Measurements from ENCODE around the gene MROH2A.

Gene MROH2A

GRCh38 chr2:233796254-233796653, 18.1 kb downstream of the MROH2A start:
- TF ChIP-seq CTCF (IDR thresholded peaks at IDR 0.05; ENCODE audit: insufficient read depth, missing control alignments) = no peak
- FAIRE-seq (no peak), DNase-seq (ENCODE audit: insufficient read length, low spot score) (no peak)

GRCh38 chr2:233798335-233799086, 20.4 kb downstream of the MROH2A start:
- no peak for FAIRE-seq
- no peak for TF ChIP-seq CTCF (IDR thresholded peaks at IDR 0.05; ENCODE audit: insufficient read depth, missing control alignments)
- DNase-seq (ENCODE audit: insufficient read length, low spot score) = no peak

- FAIRE-seq (no peak), DNase-seq (ENCODE audit: insufficient read length, low spot score) (no peak)
- no peak for TF ChIP-seq CTCF (IDR thresholded peaks at IDR 0.05; ENCODE audit: insufficient read depth, missing control alignments)
Observed at GRCh38 chr2:233799087-233799665, 21.0 kb downstream of the MROH2A start.

GRCh38 chr2:233799716-233800115, 21.6 kb downstream of the MROH2A start:
- DNase-seq (ENCODE audit: insufficient read length, low spot score) (no peak), FAIRE-seq (no peak)
- TF ChIP-seq CTCF (IDR thresholded peaks at IDR 0.05; ENCODE audit: insufficient read depth, missing control alignments) = no peak

GRCh38 chr2:233800208-233800607, 22.1 kb downstream of the MROH2A start:
- FAIRE-seq (no peak), DNase-seq (ENCODE audit: insufficient read length, low spot score) (no peak)
- no peak for TF ChIP-seq CTCF (IDR thresholded peaks at IDR 0.05; ENCODE audit: insufficient read depth, missing control alignments)

GRCh38 chr2:233801357-233802131, 23.4 kb downstream of the MROH2A start:
- no peak for TF ChIP-seq CTCF (IDR thresholded peaks at IDR 0.05; ENCODE audit: insufficient read depth, missing control alignments)
- DNase-seq (ENCODE audit: insufficient read length, low spot score) (no peak), FAIRE-seq (no peak)
